ENCODE results near the gene SLC25A45.

Gene SLC25A45

GRCh38 chr11:65329944-65330403 is 52.5 kb downstream of the SLC25A45 start:
- Histone ChIP-seq H3K27me3 (ENCODE audit: control insufficient read depth in 5 of 5, insufficient read depth in 4 of 5, low read length in 5 of 5) (no peaks in the 10 kb centered on the region), H3K36me3 (ENCODE audit: control insufficient read depth in 5 of 5, insufficient read depth in 5 of 5, low read length in 5 of 5) (no peaks in the 10 kb centered on the region), H3K4me1 (ENCODE audit: control insufficient read depth in 5 of 5, insufficient read depth in 5 of 5, low read length in 5 of 5) (peaks cover 3 to 29% (median 25%) of the 10 kb centered on the region in 5 donors), H3K9me3 (ENCODE audit: control insufficient read depth in 5 of 5, low read length in 5 of 5) (no peaks in the 10 kb centered on the region), H3K9ac (ENCODE audit: low read length in 5 of 5) (peak overlapping the region in 1 of 5 donors; percentile 35), H3K4me3 (ENCODE audit: low read depth in 1 of 5, low read length in 5 of 5) (no peak overlapping the region), H3K27ac (ENCODE audit: low read depth, low read length) (no peak overlapping the region)

- no peak overlapping the region for H3K27ac ChIP-seq (ENCODE audit: low read depth, low read length)
Observed at GRCh38 chr11:65329478-65329877, 53.0 kb downstream of the SLC25A45 start.

GRCh38 chr11:65327021-65327420 is 55.4 kb downstream of the SLC25A45 start:
- Histone ChIP-seq H3K36me3 (ENCODE audit: control insufficient read depth in 5 of 5, insufficient read depth in 5 of 5, low read length in 5 of 5) (peaks cover 0 to 8% (median 7%) of the 10 kb centered on the region in 5 donors), H3K9ac (ENCODE audit: low read length in 5 of 5) (no peak overlapping the region), H3K27ac (ENCODE audit: low read depth, low read length) (no peak overlapping the region), H3K4me1 (ENCODE audit: control insufficient read depth in 5 of 5, insufficient read depth in 5 of 5, low read length in 5 of 5) (peaks cover 0 to 27% (median 19%) of the 10 kb centered on the region in 5 donors), H3K27me3 (ENCODE audit: control insufficient read depth in 5 of 5, insufficient read depth in 4 of 5, low read length in 5 of 5) (no peaks in the 10 kb centered on the region), H3K9me3 (ENCODE audit: control insufficient read depth in 5 of 5, low read length in 5 of 5) (no peaks in the 10 kb centered on the region), H3K4me3 (ENCODE audit: low read depth in 1 of 5, low read length in 5 of 5) (no peak overlapping the region)

More at GRCh38 chr11:65329478-65329877, 53.0 kb downstream of the SLC25A45 start:
- Histone ChIP-seq H3K4me1 (ENCODE audit: control insufficient read depth in 5 of 5, insufficient read depth in 5 of 5, low read length in 5 of 5) (peaks cover 1 to 24% (median 20%) of the 10 kb centered on the region in 5 donors), H3K27me3 (ENCODE audit: control insufficient read depth in 5 of 5, insufficient read depth in 4 of 5, low read length in 5 of 5) (no peaks in the 10 kb centered on the region), H3K36me3 (ENCODE audit: control insufficient read depth in 5 of 5, insufficient read depth in 5 of 5, low read length in 5 of 5) (no peaks in the 10 kb centered on the region), H3K9ac (ENCODE audit: low read length in 5 of 5) (peak overlapping the region in 1 of 5 donors; percentile 35), H3K9me3 (ENCODE audit: control insufficient read depth in 5 of 5, low read length in 5 of 5) (no peaks in the 10 kb centered on the region), H3K4me3 (ENCODE audit: low read depth in 1 of 5, low read length in 5 of 5) (no peak overlapping the region)

DNA sequence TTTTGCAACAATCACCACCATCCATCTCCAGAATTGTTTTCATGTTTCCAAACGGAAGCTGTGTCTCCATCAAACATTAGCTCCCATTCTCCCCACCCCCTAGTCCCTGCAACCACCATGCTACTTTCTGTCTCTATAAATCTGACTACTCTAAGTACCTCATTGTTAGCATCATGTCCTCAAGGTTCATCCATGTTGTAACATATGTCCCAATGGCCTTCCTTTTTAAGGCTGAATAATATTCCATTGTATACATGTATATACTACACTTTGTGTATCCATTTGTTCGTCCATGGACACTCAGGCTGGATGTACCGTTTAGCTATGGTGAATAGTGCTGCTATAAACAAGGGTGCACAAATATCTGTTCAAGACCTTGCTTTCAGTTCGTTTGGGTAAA is 57.0 kb downstream of the SLC25A45 start:
- Histone ChIP-seq H3K9ac (ENCODE audit: low read length in 5 of 5) (no peak overlapping the region), H3K36me3 (ENCODE audit: control insufficient read depth in 5 of 5, insufficient read depth in 5 of 5, low read length in 5 of 5) (peaks cover 0 to 24% (median 23%) of the 10 kb centered on the region in 5 donors), H3K4me3 (ENCODE audit: low read depth in 1 of 5, low read length in 5 of 5) (no peak overlapping the region), H3K27ac (ENCODE audit: low read depth, low read length) (no peak overlapping the region), H3K27me3 (ENCODE audit: control insufficient read depth in 5 of 5, insufficient read depth in 4 of 5, low read length in 5 of 5) (no peaks in the 10 kb centered on the region), H3K9me3 (ENCODE audit: control insufficient read depth in 5 of 5, low read length in 5 of 5) (no peaks in the 10 kb centered on the region), H3K4me1 (ENCODE audit: control insufficient read depth in 5 of 5, insufficient read depth in 5 of 5, low read length in 5 of 5) (peaks cover 2 to 43% (median 28%) of the 10 kb centered on the region in 5 donors)

All from subcutaneous abdominal adipose tissue (tissue), 5 donors.